OCI-M1 (cell line): ENCODE data around the gene HDGFL1.

Source experiments
- DNase-seq: peaks from one replicate; lab custom pipeline; 2025; lab: John Stamatoyannopoulos, UW

Gene HDGFL1

GRCh38 chr6:22569281-22570184 is at the start of gene HDGFL1:
HDGFL1 (plus strand) TSS chr6:22569566; CDS start chr6:22569576, 10 bp downstream.
- no peak for DNase-seq

- no peak for DNase-seq
Measured at GRCh38 chr6:22521035-22521434, 48.3 kb upstream of the HDGFL1 start.

DNA sequence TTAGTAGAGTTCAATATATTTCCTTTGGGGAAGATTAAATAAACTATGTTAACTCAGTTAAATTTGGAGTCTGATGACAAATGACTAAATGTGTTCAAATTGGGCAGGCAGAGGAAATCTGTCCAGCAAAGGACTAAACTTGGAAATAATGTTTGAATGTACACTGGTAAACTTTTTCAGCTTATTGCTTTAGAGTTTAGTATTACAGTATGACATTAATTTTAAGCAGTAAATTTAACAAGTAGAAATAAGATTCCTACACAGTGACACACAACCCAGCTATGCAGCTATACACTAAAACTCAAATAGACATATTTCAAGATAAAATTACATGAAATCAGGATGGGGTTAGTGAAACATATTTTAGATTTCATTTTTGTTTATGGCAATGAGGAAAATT is 42.6 kb upstream of the HDGFL1 start:
- DNase-seq, result peak; percentile 52

GRCh38 chr6:22529866-22530265 is 39.5 kb upstream of the HDGFL1 start:
- DNase-seq, result peak; percentile 84

- no peak for DNase-seq
Measured at GRCh38 chr6:22530506-22530905, 38.9 kb upstream of the HDGFL1 start.

DNA sequence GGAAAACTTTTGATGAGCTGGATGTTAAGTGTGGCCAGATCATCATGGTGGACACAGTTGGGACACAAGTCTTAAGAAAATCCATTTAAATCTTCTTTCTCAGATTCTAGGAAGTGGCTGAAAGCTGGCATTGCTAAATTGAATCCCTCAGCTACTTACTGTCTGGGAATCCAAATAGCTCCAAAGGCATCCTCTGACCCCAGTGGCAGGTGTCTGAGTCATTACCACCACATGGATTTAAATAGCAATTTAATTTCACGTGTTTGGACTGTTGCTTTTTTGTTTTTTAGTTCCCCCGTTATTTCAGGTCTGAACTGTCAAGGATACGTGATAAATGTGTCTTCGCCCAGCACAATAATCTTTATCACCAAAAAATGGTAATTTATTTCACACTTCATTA is 33.2 kb upstream of the HDGFL1 start:
- no peak for DNase-seq

- no peak for DNase-seq
Measured at GRCh38 chr6:22544476-22544875, 24.9 kb upstream of the HDGFL1 start.

DNA sequence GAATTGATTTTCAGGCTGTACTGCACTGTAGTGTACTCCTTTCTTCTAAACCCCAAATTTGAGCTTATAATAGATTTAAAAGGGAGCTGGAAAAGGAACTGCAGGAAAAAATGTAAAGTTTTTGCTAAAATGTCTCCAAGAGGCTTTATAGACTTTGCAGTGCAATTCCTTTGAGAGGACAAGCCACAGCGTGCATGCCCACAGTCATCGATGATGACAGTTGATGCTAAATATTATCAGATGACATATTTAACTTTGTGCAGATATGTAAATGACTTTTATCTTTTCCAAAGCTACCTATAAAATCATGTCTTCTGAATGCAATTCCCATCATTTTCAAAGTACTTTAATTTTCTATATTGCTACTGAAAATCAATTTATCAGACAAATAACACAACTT is 24.3 kb upstream of the HDGFL1 start:
- DNase-seq, result no peak

DNA sequence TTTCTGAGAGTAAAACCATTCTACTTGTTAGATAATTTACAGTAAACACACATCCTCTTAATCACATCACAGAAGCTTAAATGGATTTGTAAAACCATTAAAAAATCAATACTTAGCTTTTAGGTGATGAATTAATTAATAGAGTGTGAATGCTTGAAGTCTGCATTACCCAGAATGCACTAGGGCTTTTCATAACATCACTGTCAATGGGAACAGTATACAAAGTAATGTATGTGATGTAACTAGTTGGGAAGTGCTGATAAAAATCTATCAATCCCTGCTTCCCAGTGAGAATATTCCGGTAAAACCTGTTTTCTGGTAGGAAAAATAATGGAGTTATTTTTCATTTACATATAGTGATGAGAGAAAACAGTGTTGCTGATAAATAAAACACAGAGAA is 23.1 kb upstream of the HDGFL1 start:
- no peak for DNase-seq

DNA sequence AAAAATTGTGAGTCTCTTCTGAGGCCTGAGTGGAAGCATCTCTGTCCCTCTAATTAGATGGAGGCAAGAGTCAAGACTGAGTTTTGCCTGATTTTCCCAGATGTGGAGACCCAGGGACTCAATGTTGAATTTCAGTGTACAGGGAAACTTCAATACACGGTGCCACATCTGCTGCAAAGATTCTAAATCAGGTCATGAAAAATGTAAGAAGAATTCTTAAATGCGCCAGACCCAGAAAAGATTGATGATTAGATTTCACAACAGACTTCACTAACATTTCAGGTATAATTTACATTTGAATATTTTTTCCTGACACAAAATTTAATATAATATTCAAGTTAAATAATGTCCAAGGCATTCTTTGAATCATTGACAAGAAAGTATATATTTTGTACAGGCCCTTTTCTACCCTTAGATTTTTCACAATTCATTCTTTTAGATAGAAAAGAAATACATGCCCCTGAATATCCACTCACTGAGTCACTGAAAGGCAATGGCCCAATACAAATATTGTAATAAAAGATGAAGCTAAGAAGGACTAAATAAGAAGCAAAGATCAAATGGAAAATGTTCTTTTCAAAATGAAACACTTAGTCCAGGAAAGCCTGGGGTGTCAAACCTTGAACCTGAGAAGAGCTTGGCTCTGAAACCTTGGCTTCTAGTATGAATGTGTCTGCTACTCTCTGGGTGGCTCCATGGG is 18.2 kb upstream of the HDGFL1 start:
- DNase-seq, result no peak

GRCh38 chr6:22556266-22556665 is 13.1 kb upstream of the HDGFL1 start:
- no peak for DNase-seq

DNA sequence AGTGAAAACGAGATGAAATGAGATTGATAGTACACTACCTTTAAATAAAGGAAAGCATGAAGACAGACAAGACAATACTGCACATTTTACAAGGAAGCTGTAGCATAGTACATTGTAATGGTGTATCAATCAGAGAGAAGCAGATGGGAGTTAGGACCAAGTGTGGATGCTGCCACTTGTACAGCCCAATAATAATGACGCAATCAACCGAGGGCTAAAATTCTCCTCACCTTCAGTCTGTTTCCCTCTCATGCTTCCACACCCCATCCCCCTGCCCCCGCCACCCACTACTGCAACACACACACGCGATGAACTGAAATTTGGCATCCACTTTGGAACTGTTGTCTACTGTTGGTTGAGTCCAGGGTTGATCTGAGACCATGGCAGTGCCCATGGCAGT is 12.4 kb upstream of the HDGFL1 start:
- no peak for DNase-seq

GRCh38 chr6:22558288-22558882 is 11.0 kb upstream of the HDGFL1 start:
- no peak for DNase-seq

- DNase-seq, result no peak
Measured at GRCh38 chr6:22568854-22569253, 512 bp upstream of the HDGFL1 start.

- no peak for DNase-seq
Measured at GRCh38 chr6:22570185-22570551, 802 bp downstream of the HDGFL1 start.

DNA sequence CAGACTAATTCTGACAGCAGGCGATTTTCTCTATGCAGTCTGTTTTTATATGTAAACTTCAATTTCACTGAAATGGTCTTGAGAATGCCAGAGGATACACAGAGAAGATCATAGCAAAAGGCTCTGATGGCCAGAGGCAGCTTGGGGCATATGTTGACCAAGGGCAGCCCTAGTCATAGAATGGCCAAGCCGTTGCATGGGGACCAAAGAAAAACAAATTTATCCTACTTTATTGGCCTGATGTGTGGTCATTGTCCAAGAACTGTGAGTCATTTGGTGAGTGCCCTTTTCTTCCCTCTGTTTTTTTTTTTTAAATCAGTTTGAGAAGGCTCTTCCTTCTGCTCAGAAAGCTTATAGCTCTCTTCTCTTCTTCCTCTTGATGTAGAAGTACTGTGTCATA is 5.8 kb downstream of the HDGFL1 start:
- no peak for DNase-seq

- DNase-seq, result no peak
Measured at GRCh38 chr6:22579439-22579838, 10.1 kb downstream of the HDGFL1 start.

- no peak for DNase-seq
Measured at GRCh38 chr6:22580337-22580736, 11.0 kb downstream of the HDGFL1 start.

- DNase-seq, result no peak
Measured at GRCh38 chr6:22582417-22583205, 13.2 kb downstream of the HDGFL1 start.

- DNase-seq, result no peak
Measured at GRCh38 chr6:22583230-22583629, 13.9 kb downstream of the HDGFL1 start.

DNA sequence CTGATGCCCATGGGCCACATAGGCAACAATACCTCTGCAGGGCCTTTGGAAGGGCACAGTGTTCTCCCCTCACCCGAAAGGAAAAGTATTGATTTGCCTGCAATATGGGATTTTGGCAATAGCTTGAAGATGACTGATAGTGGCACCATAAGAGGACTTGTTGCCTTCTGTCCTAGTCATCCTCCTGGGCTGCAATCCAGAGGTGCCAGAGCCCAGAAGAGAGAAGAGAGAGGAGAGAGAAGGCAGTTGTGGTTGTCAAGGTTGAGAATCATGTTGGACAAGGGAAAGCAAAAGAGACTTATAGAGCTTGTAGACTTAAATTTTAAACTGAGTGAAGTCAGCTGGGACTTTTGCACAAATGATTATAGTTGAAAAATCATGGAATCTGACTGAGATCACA is 14.6 kb downstream of the HDGFL1 start:
- peak; percentile 40 for DNase-seq

- no peak for DNase-seq
Measured at GRCh38 chr6:22589118-22589517, 19.8 kb downstream of the HDGFL1 start.
